OCI-LY1 (cell line): ENCODE results near the gene CLDN5.

Experiments
- H2AFZ ChIP-seq: fragments of 200-600 bp; sonication (generic), shearing (Covaris generic); 2 replicates; pipeline ENCODE4 v1.6.0; 2014; ENCODE audit warnings: antibody characterized with exemption, mild to moderate bottlenecking, low read length
- H3F3A ChIP-seq: fragments of 200-600 bp; sonication (generic), shearing (Covaris generic); 2 replicates; pipeline ENCODE4 v1.6.0; 2014; ENCODE audit warnings: mild to moderate bottlenecking, antibody characterized with exemption, low read length, moderate library complexity; ENCODE audit not compliant: insufficient read depth
- H3K27ac ChIP-seq: fragments of 200-600 bp; sonication (generic); 2 replicates; pipeline ENCODE4 v1.5.1; 2014; ENCODE audit warnings: low read length, mixed run types, mild to moderate bottlenecking, low read depth; ENCODE audit not compliant: poor library complexity, severe bottlenecking
- H3K27me3 ChIP-seq: fragments of 200-600 bp; sonication (generic); 2 replicates; pipeline ENCODE4 v1.6.0; 2014; ENCODE audit warnings: antibody characterized with exemption, mild to moderate bottlenecking, low read length, moderate library complexity; ENCODE audit not compliant: insufficient read depth
- H3K36me3 ChIP-seq: fragments of 200-600 bp; sonication (generic); 2 replicates; pipeline ENCODE4 v1.6.1; 2014; ENCODE audit warnings: mild to moderate bottlenecking, antibody characterized with exemption, low read length, moderate library complexity, mixed read lengths; ENCODE audit not compliant: insufficient read depth
- H3K4me1 ChIP-seq: fragments of 200-600 bp; sonication (generic); 2 replicates; pipeline ENCODE4 v1.5.1; 2014; ENCODE audit warnings: mild to moderate bottlenecking, low read length, moderate library complexity; ENCODE audit not compliant: insufficient read depth, severe bottlenecking
- H3K4me2 ChIP-seq: fragments of 200-600 bp; sonication (generic), shearing (Covaris generic); 2 replicates; pipeline ENCODE4 v1.6.1; 2014; ENCODE audit warnings: low read length
- H3K4me3 ChIP-seq: fragments of 200-600 bp; sonication (generic); 2 replicates; pipeline ENCODE4 v1.5.1; 2014; ENCODE audit warnings: low read length, low read depth, mild to moderate bottlenecking, mixed read lengths; ENCODE audit not compliant: poor library complexity, severe bottlenecking
- H3K79me2 ChIP-seq: fragments of 200-600 bp; shearing (Covaris generic); 2 replicates; pipeline ENCODE4 v1.6.1; 2016; ENCODE audit warnings: mixed run types, low read length, mixed read lengths; ENCODE audit not compliant: insufficient read depth
- H3K9ac ChIP-seq: fragments of 200-600 bp; sonication (generic), shearing (Covaris generic); 2 replicates; pipeline ENCODE4 v1.6.1; 2014; ENCODE audit warnings: mild to moderate bottlenecking, low read length, mixed read lengths
- H3K9me2 ChIP-seq: fragments of 200-600 bp; sonication (generic), shearing (Covaris generic); 2 replicates; pipeline ENCODE4 v1.6.1; 2014; ENCODE audit warnings: low read depth, mild to moderate bottlenecking, low read length, mixed read lengths
- H3K9me3 ChIP-seq: fragments of 200-600 bp; shearing (Covaris generic); 2 replicates; pipeline ENCODE4 v1.6.1; 2014; ENCODE audit warnings: low read length, mixed read lengths
- H4K20me1 ChIP-seq: fragments of 200-600 bp; sonication (generic), shearing (Covaris generic); 2 replicates; pipeline ENCODE4 v1.6.0; 2016; ENCODE audit warnings: mild to moderate bottlenecking, low read length; ENCODE audit not compliant: insufficient read depth
- CTCF ChIP-seq: fragments of 200-600 bp; sonication (generic), shearing (Covaris generic); IDR thresholded peaks from 2 replicates; pipeline ENCODE4 v1.5.1; 2017; ENCODE audit warnings: mild to moderate bottlenecking, antibody characterized with exemption, low read length, moderate library complexity, mixed read lengths
- EZH2 ChIP-seq: fragments of 200-600 bp; sonication (generic), shearing (Covaris generic); IDR thresholded peaks from 2 replicates; pipeline ENCODE4 v1.8.0; 2017; ENCODE audit warnings: borderline replicate concordance, mixed run types, mild to moderate bottlenecking, antibody characterized with exemption, low read length, moderate library complexity, mixed read lengths

CLDN5 gene

GRCh38 chr22:19530751-19531150 is 6.5 kb upstream of the CLDN5 start:
- H4K20me1 ChIP-seq: no peaks in the 10 kb centered on the region
- H3K4me2 ChIP-seq: no peak overlapping the region
- no peaks in the 10 kb centered on the region for H3K9me2 ChIP-seq
- no peaks in the 10 kb centered on the region for H3K79me2 ChIP-seq
- no peaks in the 10 kb centered on the region for H3K4me1 ChIP-seq
- H3K27me3 ChIP-seq: 0 out of 2 replicates have a peak, but pooled peaks cover 4% of the 10 kb centered on the region
- no peak overlapping the region for H3K9ac ChIP-seq
- TF ChIP-seq EZH2 (no peak), CTCF (no peak)
- H3K36me3 ChIP-seq: no peaks in the 10 kb centered on the region
- H3F3A ChIP-seq: no peaks in the 10 kb centered on the region
- no peak overlapping the region for H2AFZ ChIP-seq
- no peaks in the 10 kb centered on the region for H3K9me3 ChIP-seq
- H3K4me3 ChIP-seq: no peak overlapping the region
- no peak overlapping the region for H3K27ac ChIP-seq

- Histone ChIP-seq H3F3A (no peaks in the 10 kb centered on the region), H3K9ac (no peak overlapping the region), H3K27ac (no peak overlapping the region), H3K36me3 (no peaks in the 10 kb centered on the region), H3K9me2 (no peaks in the 10 kb centered on the region), H3K9me3 (no peaks in the 10 kb centered on the region), H3K79me2 (no peaks in the 10 kb centered on the region), H4K20me1 (no peaks in the 10 kb centered on the region), H3K27me3 (0 out of 2 replicates have a peak, but pooled peaks cover 4% of the 10 kb centered on the region), H3K4me3 (no peak overlapping the region), H2AFZ (no peak overlapping the region), H3K4me2 (no peak overlapping the region), H3K4me1 (no peaks in the 10 kb centered on the region)
- TF ChIP-seq CTCF: no peak
- TF ChIP-seq EZH2: no peak
Observed at GRCh38 chr22:19529811-19530210, 5.6 kb upstream of the CLDN5 start.

GRCh38 chr22:19527861-19528417 is 3.7 kb upstream of the CLDN5 start:
- H4K20me1 ChIP-seq: no peaks in the 10 kb centered on the region
- H3K9me2 ChIP-seq: no peaks in the 10 kb centered on the region
- no peaks in the 10 kb centered on the region for H3K4me1 ChIP-seq
- H3K4me3 ChIP-seq: no peak overlapping the region
- TF ChIP-seq CTCF: no peak
- H3K79me2 ChIP-seq: no peaks in the 10 kb centered on the region
- H3K27me3 ChIP-seq: 0 out of 2 replicates have a peak, but pooled peaks cover 4% of the 10 kb centered on the region
- H3K4me2 ChIP-seq: no peak overlapping the region
- H3F3A ChIP-seq: no peaks in the 10 kb centered on the region
- H2AFZ ChIP-seq: no peak overlapping the region
- H3K9ac ChIP-seq: no peak overlapping the region
- no peak overlapping the region for H3K27ac ChIP-seq
- no peaks in the 10 kb centered on the region for H3K36me3 ChIP-seq
- no peaks in the 10 kb centered on the region for H3K9me3 ChIP-seq
